ENCODE measurements around the gene SWSAP1.
"Not testable (repeated sequence)": the region's sequence is repeated elsewhere in the genome, so short reads cannot be mapped to it uniquely, and the experiment has no call there.

SWSAP1 gene, protein sequence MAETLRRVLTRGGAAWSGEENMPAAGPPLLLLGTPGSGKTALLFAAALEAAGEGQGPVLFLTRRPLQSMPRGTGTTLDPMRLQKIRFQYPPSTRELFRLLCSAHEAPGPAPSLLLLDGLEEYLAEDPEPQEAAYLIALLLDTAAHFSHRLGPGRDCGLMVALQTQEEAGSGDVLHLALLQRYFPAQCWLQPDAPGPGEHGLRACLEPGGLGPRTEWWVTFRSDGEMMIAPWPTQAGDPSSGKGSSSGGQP

DNA sequence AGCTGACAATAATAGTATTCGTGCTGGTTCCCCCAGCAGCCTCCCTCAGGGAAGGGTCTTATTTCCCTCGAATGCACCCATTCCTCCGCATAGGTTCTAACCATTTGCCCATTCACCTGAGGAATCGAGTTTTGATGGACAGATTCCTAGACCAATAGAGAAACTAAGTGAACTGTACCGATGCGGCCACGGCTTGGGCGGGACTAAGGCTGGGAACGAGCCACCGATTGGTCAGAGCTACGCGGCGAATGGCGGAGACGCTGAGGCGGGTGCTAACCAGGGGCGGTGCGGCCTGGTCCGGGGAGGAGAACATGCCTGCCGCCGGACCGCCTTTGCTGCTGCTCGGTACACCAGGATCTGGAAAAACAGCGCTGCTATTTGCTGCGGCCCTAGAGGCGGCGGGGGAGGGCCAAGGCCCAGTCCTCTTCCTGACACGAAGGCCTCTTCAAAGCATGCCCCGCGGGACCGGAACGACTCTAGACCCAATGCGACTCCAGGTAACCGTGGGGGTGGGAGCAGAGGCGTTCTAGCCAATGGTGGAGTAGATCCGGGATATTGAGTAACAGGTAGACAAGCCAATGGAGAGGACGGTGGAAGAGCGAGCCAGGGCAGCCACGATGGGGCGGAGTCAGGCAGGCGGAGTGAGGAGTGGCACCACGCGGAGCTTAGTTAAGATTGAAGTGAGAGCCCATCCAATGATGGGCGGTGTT, at the start of gene SWSAP1:
SWSAP1 (plus strand) TSS at position 234 of the 710 bp plus-strand sequence; CDS start at position 249, 15 bp downstream.
- TF ChIP-seq, protein P1, sequence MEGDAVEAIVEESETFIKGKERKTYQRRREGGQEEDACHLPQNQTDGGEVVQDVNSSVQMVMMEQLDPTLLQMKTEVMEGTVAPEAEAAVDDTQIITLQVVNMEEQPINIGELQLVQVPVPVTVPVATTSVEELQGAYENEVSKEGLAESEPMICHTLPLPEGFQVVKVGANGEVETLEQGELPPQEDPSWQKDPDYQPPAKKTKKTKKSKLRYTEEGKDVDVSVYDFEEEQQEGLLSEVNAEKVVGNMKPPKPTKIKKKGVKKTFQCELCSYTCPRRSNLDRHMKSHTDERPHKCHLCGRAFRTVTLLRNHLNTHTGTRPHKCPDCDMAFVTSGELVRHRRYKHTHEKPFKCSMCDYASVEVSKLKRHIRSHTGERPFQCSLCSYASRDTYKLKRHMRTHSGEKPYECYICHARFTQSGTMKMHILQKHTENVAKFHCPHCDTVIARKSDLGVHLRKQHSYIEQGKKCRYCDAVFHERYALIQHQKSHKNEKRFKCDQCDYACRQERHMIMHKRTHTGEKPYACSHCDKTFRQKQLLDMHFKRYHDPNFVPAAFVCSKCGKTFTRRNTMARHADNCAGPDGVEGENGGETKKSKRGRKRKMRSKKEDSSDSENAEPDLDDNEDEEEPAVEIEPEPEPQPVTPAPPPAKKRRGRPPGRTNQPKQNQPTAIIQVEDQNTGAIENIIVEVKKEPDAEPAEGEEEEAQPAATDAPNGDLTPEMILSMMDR (conservative IDR thresholded peaks at IDR 0.05; ENCODE audit: low read length) = no peak
- peak; percentile 99 for DNase-seq (ENCODE audit: low read depth)

DNA sequence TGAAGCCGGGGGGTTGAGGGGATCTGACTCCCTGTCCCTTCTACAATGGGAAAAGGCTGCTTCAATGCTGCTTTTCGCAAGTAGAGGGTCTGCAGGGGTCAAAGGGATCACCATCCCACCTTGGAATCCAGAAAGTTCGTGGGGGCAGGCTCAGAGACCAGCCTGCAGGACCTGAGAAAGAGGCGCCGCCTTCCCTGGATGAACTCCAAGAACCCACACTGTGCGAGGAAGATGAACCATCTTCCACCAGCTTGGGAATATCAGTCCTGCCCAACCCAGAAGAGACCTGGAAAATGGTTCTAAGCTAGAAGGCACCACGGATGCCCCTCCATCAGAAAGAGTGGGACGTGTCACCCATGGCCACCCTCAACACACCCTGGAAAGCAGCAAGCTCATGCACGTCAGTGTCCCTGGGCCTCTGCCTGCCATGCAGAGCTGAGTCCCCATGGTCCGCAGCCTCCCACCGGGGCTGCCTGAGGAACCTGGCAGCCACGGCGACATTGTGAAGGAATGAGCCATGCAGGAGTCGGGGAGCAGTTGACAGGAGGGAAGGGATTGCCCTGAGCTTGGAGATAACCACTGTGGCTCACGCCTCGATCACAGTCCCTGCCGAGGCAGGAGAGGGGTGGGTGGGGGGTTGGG, 49.6 kb upstream of the SWSAP1 start:
- TF ChIP-seq, protein P1 (conservative IDR thresholded peaks at IDR 0.05; ENCODE audit: low read length) = no peak

More for the DNA sequence above, at the start of gene SWSAP1:
- peak within 1 kb of the TSS; percentile 87 for H3K4me3 ChIP-seq (ENCODE audit: low read length)

DNA sequence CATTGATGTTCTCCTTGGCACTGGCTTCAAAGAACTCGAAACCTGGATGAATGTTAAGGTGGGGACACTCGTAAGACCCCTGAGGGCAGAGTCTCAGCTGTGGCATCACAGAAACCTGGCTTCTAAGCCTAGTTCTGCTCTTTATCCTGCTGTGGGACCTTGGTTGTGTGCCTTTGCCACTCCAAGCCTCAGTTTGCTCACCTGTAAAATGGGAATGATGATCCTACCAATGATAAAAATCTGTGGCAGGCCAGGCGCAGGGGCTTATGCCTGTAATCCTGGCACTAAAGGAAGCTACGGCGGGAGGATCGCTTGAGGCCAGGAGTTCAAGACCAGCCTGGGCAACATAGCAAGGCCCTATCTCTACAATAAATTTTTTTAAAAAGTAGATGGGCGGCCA, 48.9 kb upstream of the SWSAP1 start:
- no peak for DNase-seq (ENCODE audit: low read depth)
- no peak overlapping the region for H3K4me3 ChIP-seq (ENCODE audit: low read length)
- TF ChIP-seq, protein P1 (conservative IDR thresholded peaks at IDR 0.05; ENCODE audit: low read length) = no peak

More for the DNA sequence above, 49.6 kb upstream of the SWSAP1 start:
- H3K4me3 ChIP-seq (ENCODE audit: low read length) = no peak overlapping the region
- DNase-seq (ENCODE audit: low read depth) = no peak

DNA sequence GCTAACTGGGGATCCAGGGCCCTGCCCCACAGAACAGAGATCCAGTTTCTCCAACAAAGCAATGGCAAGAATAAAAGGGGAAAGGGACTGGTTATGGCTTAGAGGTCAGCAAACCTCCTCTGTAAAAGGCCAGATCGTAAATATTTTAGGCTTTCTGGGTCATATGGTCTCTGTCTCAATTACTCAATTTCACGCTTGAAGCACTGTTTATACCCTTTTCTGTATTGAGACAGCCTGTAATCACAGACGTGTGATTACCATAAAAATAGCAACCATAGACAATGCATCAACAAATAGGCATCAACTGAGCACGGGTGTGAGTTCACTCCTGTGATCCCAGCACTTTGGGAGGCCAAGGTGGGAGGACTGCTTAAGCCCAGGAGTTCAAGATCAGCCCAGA, 44.3 kb upstream of the SWSAP1 start:
- no peak for DNase-seq (ENCODE audit: low read depth)
- TF ChIP-seq, protein P1 (conservative IDR thresholded peaks at IDR 0.05; ENCODE audit: low read length) = no peak
- no peak overlapping the region for H3K4me3 ChIP-seq (ENCODE audit: low read length)

DNA sequence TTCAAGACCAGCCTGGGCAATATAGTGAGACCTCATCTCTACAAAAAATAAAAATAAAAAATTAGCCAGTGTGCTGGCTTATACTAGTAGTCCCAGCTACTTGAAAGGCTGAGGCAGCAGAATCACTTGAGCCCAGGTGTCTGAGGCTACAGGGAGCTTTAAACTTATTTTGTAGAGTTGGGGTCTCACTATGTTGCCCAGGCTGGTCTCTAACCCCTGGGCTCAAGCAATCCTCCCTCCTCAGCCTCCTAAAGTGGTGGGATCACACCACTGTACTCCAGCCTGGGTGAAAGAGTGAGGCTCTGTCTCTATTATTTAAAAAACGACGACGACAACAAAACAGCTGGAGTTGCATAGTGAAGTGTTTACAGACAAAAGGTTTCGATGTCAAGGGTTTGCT, 43.0 kb upstream of the SWSAP1 start:
- TF ChIP-seq, protein P1 (conservative IDR thresholded peaks at IDR 0.05; ENCODE audit: low read length) = no peak
- no peak for DNase-seq (ENCODE audit: low read depth)

DNA sequence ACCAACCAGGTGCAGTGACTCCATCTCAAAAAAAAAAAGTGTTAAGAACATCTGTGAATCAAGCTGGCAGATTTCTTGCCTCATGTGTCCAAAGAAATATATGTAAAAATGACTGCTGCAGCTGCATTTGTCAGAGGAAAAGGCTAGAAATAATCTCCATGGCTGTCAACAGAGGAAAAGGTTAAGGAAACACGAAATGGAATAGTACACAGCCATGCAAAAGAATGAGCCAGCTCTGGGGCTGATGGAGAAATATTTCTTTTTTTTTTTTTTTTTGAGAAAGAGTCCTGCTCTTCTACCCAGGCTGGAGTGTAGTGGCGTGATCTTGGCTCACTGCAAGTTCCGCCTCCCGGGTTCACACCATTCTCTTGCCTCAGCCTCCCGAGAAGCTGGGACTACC, 41.6 kb upstream of the SWSAP1 start:
- TF ChIP-seq, protein P1 (conservative IDR thresholded peaks at IDR 0.05; ENCODE audit: low read length) = no peak

More for the DNA sequence above, 43.0 kb upstream of the SWSAP1 start:
- no peak overlapping the region for H3K4me3 ChIP-seq (ENCODE audit: low read length)

DNA sequence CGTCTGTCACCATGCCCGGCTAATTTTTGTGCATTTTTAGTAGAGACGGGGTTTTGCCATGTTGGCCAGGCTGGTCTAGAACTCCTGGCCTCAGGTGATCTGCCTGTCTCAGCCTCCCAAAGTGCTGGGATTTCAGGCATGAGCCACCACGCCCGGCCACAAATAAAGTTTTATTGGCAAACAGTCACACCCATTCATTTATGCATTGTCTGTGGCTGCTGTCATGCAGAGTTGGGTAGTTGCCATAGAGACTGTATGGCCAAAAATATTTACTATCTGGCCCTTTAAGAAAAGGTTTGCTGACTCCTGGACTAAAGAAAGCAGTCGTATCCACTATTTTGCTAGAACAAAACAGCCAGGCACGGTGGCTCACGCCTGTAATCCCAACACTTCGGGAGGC, 40.6 kb upstream of the SWSAP1 start:
- not testable (repeated sequence) for H3K4me3 ChIP-seq (ENCODE audit: low read length)
- DNase-seq (ENCODE audit: low read depth) = peak; percentile 32

More for the DNA sequence above, 41.6 kb upstream of the SWSAP1 start:
- no peak for DNase-seq (ENCODE audit: low read depth)
- no peak overlapping the region for H3K4me3 ChIP-seq (ENCODE audit: low read length)
